ENCODE data around the gene CAMK2A.
"Not testable (repeated sequence)": the region's sequence is repeated elsewhere in the genome, so short reads cannot be mapped to it uniquely, and the experiment has no call there.

CAMK2A gene

DNA sequence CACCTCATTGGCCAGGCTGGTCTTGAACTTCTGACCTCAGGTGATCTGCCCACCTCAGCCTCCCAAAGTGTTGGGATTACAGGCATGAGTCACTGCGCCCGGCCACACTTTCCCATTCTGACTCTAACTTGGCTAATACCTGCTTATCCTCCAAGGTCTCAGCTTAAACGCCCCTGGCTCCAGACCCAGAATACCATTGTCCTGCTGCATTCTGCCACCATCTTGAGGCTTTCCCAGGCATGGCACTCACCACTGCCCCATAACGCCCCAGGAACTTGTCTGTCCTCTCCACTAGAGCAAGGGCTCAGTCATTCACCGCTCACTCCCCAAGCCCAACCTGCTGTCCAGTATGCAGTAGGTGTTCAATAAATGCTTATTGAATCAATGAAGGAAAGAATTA lies 39.8 kb downstream of the CAMK2A start:
- DNase-seq, result no peak

DNA sequence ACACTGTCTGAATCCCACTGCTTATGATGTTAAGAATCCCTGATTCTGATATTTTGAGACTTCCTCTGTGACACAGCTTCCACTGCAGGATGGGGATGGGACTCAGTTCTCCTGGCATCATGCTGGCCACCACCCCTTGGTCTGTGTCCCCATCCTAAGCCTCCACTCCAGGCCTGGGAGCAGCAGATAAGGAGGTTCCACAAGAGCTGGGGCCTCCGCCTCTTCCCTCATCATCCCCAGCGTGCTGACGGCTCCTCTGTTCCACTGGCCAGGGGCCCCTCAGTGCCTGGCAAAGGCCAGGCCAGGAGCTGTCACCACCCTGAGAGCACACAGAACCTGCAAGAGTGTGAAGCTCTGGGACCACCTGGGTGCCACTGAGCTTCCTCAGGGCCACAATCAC lies 40.6 kb downstream of the CAMK2A start:
- no peak for DNase-seq

DNA sequence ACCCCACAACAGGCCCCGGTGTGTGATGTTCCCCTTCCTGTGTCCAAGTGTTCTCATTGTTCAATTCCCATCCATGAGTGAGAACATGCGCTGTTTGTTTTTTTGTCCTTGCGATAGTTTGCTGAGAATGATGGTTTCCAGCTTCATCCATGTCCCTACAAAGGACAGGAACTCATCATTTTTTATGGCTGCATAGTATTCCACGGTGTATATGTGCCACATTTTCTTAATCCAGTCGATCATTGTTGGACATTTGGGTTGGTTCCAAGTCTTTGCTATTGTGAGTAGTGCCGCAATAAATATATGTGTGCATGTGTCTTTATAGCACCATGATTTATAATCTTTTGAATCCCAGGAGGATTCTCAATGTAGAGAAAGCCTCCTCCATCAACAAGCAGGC lies 41.1 kb downstream of the CAMK2A start:
- DNase-seq, result not testable (repeated sequence)

DNA sequence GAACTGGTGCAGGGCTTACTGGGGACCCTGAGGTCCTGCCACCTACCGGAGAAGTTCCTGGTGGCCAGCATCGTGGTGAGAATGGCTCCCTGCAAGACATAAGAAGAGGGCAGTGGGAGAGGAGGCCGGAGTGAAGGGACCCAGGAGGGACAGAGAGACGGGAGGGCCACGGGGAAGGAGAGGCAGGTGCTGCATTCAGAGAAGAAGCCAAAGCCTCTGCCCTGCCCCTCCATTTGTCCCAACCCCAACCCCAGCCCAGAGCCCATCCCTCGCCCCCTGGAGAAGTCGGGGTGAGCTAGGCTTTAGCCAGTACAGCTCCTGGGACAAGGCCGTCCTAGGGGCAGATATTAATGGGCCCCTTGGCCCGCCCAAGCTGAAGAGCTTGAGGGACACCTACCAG lies 41.8 kb downstream of the CAMK2A start:
- no peak for DNase-seq

DNA sequence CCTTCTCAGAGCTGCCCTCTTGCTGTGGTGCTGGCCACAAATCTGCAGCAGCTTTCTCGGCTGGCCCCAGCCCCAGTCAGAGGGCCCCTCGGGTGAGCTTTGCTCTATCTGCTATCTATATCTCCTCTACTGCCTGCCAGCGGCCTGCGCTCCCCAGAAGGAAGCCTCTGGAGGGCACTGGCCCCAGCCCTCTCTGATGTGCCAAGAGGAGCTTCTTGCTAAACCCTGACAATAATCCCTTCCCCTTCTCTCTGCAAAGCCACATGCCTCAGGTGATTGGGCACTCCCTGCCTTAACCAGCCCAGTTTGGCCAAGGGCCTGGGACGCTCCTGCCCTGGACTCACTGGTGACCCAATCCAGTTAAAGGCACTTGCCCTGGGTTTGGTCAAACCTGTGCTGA lies 42.7 kb downstream of the CAMK2A start:
- DNase-seq, result no peak

DNA sequence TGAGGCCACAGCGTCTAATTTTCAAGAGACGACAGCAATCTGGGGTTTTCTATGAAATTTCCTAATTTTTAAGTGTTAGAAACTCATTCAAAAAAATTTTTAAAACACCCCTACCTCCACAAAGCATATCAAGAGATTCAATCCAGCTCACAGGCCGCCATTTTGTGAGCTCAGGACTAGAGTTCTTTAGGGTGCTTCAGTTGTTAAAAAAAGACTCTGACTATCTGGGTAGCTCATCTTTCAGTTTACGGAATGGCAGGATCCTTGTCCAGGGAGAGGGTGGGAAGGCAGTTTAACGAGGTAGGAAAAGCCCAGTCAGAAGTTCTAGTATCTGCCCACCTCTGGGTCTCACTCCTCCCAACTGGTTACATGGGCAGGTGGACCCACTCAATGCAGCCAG lies 43.1 kb downstream of the CAMK2A start:
- no peak for DNase-seq

DNA sequence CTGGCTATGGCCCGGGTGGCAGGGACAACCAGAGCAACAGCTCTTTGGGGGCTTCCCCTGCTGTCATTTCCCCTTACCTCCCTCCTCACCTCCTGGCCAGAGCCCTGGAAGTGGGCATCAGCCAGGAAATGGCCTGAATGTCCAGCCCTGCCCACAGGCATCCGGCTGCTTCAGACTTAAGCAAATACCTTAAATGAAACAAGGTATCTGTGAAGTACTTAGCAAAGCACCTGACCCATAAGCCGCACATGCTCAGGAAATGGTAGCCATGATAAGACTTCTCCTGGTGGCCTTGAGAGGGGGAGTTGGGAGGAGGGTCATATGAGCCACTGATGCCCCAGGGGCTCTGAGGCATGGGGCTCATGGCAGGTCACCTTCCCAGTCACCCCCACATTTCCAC lies 43.8 kb downstream of the CAMK2A start:
- no peak for DNase-seq

DNA sequence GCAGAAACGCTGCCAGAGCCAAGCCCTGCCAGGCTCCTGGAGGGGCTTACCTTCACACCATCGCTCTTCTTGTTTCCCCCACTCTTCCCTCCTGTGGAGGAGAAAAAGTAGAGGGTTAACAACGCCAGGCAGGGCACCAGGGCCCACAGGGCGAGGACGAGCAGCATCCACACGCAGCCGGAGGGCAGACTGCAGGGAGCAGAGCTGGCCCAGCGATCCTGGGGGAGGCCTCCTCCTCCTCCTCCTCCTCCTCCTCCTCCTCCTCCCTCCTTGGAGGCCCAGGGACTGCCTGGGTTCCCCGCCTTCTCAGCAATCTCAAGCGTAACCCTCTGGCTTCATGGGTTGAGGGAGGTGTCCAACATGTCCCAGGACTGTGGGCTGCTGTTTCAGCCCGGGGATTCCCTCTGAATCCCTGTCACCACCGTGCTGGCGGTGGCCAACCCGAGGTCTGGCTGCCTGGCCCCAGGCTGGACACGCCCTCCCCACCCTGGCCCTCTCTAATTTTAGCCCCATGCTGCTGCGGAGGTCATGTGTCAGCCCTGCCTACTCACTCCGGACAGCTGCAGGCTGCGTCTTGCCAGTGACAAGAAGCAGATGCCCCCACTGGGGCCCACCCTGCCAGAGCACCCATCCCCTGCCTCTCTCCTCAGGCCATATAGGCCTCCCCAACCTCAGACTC lies 44.3 kb downstream of the CAMK2A start:
- DNase-seq, result no peak

DNA sequence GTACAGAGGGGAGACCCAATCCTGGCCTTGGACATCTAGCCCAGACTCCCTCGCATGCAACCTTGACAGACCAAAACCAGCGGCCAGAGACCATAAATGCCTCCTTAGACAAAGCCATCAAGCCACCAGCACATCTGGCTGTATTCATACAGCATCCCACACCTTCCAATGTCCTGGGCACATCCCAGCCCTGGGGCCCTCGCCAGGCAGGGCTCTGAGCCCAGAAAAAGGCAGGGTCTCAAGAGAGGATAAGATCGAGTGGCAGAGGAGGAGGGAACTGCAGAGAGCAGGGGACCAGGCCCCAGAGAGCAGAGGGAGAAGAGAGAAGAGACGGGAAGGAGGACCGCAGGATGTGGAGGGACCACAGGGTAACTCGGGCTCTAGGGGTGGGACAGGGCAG lies 45.4 kb downstream of the CAMK2A start:
- no peak for DNase-seq

DNA sequence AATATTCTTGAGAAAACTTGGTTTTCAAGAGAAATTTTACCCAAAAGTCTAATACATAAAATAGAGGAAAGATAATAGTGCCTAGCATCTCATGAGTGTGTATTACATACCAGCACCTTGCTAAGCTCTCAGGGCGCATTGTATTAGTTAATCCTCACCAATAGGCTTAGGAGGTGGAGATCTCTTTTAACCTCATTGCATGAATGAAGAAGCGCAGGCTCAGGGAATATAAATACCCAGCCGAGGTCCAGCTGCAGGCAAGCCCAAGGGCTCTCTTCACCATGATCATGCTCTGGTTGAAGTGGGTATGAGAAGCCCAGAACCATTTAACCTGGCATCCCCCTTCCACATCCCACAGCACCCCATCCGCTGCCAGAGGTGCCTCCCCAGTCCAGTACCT lies 46.0 kb downstream of the CAMK2A start:
- no peak for DNase-seq

DNA sequence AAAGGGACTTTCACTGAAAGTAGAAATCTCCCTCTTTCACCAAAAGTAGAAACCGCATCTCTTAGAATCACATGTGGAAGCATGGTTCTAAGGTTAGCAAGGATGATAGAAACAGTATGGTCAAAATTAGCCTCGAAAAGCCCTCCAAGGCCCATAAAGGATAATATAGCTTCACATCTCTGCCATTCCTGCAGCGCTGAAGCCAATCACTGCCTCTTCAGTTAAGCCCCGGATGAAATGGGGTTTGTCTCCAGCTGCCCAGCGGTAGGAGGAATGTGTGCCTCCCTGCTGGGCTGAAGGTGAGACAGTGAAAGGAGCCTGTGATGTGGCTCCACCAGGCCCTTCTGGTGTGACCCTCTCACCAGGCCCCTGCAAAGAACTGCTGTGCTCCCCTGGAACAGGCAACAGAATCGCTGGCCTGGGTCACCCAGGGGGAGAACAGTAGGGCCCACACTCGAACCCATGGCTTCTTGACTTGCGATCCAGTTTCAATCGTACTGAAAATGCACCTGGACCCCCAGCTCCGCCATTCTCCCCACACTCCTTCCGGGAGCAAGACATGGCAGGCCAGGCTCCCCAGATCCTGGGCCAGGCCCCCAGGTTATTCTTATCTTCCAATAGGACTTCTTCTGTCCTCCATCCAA lies 47.2 kb downstream of the CAMK2A start:
- no peak for DNase-seq

DNA sequence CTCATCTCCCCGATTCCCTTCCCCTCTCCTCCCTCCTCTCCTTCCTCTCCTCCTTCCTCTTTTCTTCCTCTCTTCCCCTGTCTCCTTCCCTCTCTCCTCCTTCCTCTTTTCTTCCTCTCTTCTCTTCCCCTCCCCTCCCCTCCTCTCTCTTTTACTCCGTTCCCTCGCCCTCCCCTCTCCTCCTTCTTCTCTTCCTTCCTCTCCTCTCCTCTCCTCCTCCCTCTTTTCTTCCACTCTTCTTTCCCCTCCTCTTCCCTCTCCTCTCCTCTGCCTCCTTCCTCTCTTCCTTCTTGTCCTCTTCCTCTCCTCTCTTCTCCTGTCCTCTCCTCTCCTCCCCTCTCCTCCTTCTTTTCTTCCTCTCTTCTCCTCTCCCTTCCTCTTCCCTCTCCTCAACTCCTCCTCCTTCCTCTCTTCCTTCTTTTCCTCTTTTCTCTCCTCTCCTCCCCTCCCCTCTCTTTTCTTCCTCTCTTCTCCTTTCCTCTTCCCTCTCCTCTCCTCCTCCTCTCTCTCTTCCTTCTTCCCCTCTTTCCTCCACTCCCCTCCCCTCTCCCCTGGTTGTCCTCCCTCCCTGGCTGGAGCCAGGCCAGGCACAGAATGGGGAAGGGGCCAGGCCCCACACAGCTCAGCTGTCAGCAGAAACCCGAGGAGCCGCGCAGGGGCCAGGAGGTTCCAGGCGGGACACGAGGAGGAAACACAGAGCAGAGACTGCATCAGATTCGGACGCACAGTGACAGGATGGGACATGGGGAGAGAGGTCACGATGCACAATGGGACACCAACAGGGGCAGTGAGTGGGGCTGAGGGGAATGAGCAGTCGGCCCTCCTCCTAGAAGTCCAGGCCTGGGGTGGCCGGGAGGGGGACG lies 48.0 kb downstream of the CAMK2A start:
- DNase-seq, result no peak

DNA sequence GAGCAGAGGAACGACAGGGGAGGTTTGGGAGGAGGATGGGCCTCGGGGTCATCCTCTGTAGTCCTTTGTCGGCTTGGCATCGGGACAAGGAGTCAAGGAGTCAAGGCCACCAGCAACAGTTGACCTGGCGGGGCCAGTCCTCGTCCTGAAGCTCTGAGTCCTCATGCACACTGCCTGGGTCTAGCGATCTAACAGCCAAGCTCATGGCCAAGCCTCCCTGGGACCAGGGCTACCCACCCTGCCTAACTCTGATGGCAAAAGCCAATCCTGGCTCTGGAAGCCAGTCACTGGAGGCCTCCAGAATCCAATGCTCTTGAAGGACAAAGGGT lies 49.8 kb downstream of the CAMK2A start:
- no peak for DNase-seq

DNA sequence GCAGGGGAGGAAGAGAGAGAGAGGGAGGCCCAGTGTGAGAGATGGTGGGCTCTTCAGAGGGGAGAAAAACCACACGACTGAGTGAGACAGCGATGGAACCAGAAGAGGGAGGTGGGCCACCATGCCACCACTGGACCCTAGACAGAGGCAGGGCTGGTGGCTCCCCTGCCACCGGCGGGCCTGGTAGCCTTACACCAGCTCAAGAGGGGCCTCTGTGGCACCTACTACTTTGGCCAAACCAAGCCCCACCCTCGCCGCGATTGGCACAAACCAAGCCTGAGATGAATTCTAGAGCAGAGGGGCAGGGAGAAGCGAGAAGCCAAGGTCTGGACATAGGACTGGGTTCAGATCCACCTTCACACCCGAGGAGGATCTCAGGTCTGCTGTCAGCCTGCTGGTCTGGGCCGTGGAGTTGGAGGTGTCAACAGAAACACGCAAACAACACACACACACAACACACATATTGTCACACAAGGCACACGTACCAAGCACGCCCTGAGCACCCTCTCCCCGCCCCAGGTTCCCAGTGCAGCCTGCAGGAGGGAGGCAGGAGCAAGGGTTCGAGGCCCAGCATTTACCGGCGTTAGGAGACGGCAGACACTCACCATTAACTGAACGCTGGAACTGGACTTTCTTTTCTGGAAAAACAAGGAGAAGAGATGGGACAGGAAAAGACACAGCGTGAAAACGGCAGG lies 50.3 kb downstream of the CAMK2A start:
- DNase-seq, result no peak

DNA sequence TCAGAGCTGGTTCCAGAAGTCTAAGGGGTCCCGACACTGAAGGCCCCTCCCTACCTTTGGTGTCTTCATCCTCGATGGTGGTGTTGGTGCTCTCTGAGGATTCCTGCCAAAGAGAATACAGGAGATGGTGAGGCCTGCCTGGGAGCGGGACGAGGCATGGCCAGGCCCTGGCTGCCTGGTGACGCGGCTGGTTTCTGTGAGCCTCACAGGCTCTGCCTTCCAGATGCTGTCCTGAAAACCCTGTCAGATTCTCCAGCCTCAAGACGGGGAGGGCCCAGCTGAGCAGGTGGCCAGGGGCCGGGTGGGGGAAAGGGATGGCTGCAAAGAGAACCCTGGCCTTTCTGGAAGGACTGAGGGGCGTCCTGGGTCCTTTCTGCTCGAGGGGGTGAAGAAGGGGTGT lies 50.9 kb downstream of the CAMK2A start:
- no peak for DNase-seq

DNA sequence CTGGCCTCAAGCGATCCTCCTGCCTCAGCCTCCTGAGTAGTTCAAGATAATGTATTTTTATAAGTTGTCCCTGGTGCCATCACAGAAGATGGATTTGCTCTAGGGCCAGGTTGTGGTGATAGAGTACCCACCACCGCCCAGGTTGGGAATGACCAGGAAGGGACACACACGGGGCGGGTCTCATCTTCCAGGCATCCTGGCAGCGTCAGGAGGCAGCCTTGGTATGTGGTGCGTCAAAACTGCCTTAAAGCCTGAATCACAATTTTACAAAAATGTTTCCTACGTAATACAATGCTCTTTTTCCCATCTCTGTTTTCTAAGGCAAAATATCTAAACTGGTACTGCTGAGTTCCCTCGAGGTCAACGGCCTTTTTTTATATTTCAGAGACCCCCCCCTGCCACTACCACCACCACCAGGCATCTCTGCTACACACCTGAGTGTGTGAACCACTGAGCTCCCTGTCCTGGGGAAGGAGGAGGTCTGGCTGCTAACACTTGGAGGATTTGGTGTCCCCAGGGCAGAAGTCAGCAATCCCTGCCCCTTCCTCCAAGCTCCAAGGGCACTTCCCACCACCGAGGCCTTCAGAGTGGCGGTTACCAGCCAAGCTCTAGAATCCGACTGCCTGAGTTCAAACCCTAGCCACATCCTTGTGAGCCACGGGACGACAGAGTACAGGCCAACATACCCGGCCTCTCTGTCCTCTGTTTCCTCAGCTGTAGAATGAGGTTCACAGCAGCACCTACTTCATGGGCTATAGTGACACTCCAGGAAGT lies 52.4 kb downstream of the CAMK2A start:
- no peak for DNase-seq

DNA sequence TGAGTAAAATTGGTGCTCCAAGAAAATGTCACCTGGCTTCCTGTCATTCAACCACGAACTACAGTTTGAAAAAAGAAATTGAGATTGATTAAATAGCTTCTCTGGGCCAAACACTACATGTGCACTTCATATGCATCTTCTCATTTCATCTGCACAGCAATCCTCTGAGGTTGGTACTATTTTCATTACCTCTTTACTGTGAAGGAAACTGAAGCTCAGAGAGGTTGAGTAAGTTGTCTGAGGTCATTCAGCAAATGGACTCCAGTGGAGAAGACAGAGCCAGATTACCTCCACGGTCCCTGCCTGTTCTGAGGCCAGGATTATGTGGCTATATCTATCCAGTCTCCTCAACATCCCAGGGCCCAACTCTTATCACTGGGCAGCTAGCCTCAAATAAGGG lies 53.3 kb downstream of the CAMK2A start:
- DNase-seq, result no peak

DNA sequence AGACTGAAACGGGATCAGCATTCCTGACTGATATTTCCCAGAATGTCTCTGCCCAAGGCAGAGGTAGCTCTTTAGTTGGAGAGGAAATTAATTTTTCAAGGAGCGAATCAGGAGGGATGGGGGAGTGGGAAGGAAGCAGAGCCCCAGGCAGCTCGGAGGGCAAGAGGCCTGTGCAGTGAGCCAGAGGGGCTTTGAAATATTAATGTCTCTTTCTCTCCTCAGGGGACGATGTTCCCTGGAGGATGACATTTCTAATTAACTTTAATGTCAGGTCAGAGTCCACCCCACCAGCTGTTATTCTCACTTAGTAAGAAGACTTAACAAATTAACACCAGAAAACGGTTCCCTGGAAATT lies 54.1 kb downstream of the CAMK2A start:
- no peak for DNase-seq

DNA sequence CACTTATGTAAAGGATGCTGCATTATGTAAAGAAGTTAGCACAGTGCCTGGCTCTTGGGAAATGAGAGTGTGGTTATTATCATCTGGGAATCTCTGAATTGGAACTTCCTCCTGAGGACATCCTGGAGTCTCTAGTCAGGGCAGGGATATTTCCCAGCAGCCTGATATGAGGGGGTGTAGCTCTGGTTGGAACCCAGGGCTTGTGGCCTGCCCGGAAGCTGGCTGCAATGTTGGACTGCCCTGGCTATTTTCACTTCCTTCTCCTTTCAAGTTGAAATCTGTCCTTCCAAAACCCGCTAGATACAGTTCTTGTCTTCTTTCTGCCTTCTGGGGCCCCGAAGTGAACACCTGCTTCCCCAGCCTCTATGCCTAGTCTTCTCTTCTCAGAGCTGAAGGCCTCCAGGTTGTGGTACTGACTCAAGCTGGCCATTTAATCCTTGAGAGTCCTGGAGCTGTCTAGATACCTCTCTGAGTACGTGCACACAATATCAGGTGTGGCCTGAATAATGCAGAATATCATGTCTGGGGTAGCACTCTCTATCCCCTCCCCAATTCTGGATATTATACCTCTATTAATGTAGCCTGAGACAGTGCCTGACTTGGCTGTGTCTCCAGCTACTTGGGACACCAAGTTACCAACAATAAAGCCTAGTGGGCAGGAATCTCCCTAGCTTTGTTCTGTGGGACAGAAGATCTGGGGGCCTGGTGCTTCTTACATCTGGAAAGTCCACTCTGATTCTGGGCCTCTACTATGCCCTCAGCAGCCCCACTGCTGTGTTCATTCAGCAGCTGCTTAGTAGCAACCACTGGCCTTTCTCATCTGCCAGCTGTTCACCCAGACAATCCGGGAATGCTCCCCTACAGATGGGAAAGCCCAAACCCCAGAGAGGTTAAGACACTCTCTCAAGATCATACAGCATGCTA lies 54.7 kb downstream of the CAMK2A start:
- DNase-seq, result no peak

DNA sequence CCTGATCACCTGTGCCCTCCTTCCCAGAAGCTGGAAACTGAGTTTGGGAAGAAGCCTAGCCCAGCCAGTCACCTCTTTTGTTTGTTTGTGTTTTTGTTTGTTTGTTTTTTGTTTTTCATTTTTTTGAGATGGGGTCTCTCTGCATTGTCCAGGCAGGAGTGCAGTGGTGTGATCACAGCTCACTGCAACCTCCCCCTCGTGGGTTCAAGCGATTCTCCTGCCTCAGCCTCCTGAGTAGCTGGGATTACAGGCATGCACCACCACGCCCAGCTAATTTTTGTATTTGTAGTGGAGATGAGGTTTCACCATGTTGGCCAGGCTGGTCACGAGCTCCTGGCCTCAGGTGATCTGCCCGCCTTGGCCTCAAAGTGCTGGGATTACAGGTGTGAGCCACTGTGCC lies 55.9 kb downstream of the CAMK2A start:
- DNase-seq, result not testable (repeated sequence)

DNA sequence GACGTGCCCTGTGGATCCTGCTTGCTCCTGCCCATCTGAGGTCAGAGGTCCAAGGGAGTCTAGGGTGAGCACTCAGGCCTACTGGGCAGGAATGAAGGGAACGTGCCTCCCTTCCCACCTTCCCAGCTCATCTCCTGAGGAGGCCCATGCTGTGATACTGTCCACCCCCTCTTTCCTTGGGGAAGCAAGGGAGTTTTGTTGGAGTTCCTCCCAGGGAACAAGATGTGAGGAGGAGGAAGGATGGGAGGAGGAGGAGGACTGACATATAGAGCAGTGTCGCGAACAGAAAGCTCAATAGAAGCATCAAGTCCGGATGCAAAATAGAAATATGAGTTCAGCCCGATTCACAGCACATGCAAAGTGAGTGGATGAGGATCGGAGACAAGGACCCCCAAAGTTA lies 58.7 kb downstream of the CAMK2A start:
- no peak for DNase-seq

DNA sequence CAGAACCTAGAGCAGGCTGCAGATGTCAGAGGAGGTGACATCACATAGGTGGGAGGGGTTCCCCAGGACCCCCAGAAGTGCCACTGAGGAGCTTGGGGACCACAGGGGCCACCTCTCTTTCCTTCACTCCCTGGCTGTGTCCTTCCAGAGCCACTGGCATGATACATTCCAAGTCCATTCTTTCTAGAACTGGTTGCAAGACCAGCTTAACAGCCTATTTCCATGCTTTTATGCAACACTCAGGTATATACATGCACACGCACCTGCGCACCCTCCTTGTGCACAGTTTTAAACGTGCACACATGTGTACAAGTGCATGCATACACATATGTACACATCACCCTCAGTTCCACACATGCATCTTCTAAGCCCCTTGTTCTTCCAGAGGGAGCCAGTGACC lies 60.0 kb downstream of the CAMK2A start:
- no peak for DNase-seq

Data from CD4-positive, alpha-beta T cell treated with Interleukin-4 for 4 hours (primary cell).